ENCODE results near the gene IL4R.
"Not testable (repeated sequence)": the region's sequence is repeated elsewhere in the genome, so short reads cannot be mapped to it uniquely, and the experiment has no call there.

IL4R gene

DNA sequence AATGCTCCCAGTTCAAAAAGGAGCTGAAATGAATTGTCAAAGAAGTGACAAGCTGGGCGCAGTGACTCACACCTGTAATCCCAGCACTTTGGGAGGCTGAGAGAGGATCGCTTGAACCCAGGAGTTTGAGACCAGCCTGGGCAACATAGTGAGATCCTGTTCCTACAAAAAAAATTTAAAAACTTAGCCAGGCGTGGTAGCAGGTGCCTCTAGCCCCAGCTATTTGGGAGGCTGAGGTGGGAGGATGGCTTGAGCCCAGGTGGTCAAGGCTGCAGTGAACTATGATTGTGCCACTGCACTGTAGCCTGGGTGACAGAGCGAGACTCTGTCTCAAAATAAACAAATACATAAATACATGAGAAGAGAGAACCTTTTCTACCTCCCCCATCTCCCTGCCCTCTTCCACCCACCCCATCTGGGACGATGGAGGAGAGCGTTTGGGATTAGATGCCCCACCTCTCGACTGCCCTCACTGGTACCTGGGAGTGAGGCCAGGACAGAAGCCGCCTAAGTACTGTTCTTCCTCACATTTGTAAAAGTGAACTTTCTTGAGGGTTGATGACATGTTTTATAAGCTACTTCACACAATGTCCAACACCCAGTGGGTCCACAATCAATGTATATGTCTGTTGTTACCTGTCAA is 2.4 kb downstream of the IL4R start:
- DNase-seq, result no peak

DNA sequence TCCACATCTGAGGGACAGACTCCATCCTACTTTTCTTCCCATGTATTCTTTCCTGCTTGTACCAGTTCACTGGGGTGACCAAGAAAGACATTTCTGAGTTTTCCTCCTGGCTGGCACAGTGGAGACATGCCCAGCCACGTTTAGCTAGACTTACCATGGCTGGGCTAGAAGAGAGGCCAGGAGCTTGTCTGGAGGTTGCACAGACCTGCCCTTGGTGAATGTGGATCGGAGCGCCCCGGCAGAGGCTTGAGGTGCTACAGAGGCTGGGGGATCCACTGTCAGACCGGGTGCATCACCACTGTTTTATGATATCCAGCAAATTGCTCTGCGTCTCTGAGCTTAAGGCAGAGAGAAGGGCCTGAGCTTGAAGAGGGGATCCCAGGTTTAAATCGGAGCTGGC is 3.5 kb downstream of the IL4R start:
- DNase-seq, result no peak

DNA sequence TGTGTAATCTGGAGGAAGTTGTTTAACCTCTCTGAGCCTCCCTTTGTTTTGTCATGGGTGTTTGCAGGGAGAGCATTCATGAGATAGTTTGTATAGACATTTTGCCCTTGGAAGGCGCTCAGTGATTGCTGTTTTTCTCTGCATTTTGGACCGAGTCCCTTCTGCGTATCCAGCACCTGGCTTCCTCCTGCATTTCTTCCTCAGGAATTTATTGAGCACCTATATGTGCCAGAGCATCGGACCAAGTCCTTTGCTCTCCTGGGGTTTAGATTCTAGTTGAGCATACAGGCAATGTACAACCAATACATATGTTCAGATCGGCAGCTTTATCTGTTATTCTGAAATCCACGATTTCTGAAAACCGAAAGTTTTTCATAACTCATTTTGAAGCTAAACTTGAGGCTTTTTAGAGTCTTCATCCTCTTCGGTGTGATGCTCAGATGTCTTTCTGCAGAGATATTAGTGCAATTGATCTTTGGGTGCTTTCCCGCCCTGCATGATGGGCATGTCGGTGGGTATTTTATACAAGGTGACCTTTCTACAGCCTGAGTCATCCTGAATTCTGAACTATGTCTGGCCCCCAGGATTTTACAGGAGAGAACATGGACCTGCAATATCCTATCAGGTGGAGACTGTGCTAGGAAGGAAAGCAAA is 4.1 kb downstream of the IL4R start:
- no peak for DNase-seq

DNA sequence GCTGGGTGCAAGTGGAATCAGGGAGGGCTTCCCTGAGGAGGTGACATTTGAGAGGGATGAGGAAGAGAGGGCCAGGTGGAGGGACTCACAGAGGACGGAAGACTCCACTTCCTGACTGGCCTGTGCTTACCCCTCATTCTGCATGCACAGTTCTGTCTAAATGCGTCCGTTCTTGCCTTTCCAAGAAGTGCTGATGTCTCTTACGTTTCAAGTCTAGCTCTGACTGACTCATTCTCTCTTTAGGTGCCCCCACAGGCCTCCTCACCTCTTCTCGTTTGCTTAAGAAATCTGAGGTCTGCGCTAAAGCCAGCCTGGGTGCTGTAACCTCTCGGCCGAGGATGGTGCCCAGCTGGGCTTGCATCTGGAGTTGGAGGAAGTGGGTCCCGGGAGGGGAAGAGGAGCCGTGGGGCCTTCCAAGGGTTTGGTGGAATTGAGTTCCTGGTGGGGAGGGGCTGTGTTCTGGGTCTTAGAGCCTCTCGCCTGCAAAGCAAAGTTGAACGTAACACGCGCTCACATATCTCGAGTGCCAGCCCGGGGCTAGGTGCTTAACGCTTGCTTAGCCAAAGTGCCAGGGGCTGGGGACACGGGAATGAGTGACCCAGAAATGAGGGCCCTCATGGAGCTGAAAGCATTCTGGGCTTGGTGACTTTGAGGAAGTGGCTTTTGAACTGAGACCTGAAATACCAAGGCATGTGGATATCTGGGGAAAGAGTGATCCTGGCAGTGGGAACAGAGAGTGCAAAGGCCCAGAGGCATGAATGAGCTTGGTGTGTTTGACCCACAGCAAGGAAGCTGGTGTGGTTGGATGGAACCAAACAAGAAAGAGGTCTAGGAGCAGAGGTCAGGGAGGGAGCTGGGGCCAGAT is 4.8 kb downstream of the IL4R start:
- no peak for DNase-seq

DNA sequence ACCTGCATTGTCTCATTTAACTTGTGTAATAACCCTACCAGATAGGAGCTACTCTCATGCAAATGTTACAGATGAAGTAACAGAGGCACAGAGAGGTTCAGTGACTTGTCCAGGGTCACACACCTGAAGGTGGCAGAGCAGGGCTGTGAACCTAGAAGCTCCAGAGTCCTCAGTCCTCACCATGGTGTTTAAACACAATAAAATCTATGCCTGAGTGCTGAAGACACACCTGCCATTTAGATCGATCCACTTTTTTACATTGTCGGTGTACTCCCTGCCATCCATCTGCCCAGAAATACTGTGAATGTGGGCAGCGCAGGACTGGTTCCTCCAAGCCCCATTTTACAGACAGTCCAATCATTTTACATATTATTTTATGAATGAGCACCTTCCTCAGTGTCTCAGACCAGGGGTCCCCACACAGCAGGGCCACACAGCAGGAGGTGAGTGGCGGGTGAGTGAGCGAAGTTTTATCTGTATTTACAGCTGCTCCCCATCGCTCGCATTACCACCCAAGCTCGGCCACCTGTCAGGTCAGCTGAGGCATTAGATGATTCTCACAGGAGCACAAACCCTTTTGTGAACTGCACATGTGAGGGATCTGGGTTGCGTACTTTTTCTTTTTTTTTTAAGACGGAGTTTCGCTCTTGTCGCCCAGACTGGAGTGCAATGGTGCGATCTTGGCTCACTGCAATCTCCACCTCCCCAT is 5.6 kb downstream of the IL4R start:
- no peak for DNase-seq

DNA sequence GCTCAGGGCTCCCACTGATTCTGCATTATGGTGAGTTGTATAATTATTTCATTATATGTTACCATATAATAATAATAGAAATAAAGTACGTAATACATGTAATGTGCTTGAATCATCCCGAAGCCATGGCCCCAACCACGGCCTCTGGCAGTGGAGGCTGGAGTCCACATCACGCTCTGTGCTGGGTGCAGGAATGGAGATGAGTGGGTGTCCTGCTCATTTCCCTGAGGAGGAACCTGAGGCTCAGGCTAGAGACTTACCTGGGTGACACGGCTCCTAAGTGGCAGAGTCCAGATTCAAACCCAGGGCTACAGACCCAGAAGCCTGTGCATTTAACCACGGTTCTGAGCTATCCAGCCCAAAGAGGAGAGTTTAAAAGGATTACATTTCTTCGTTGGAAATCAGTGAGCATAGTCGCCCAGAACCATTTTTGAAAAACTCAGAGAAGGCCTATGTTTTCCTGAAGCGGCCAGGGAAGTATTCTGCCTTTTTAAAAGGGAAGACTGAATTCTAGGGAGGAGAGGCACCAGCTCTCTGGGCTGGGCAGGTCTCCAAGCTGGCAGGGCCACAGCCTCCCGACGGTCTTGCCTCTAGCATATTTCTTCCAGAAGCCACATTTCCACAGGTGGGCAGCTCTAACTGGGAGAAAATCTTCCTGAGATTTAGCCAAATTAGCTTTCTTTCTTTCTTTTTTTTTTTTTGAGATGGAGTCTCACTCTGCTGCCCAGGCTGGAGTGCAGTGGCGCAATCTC is 6.7 kb downstream of the IL4R start:
- no peak for DNase-seq

DNA sequence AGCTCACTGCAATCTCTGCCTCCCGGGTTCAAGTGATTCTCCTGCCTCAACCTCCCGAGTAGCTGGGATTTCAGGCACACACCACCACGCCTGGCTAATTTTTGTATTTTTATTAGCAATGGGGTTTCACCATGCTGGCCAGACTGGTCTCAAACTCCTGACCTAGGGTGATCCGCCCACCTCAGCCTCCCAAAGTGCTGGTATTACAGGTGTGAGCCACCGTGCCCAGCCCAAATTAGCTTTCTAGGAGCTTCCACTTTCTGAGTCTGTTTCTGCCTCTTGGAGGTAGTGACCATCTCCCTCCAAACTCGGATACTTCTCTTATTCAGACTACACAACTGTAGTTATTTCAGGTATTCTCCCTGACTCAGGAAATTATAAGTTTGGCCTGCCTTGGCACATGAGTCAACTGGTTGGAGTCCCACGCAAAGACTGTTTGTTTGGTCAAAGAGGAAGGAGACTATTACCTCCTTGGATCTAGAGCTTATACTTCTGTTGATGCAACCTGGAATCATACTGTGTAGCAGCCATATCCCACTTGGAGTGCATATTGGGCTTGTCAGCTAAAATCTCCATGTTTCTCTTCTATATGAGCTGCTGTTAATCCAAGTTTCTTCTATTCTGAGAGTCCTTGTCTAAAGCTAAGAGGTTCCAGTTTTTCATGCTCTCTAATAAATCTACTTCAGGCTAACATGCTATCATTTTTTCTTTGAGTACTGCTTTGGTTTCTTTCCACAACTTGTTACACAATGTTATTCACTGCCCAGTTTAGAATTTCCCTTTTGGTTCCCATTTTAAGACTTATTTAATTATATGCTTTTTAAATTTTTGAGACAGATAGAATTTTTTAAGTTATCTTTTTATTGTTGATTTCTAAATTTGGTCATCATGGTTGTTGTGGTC is 7.5 kb downstream of the IL4R start:
- DNase-seq, result no peak

DNA sequence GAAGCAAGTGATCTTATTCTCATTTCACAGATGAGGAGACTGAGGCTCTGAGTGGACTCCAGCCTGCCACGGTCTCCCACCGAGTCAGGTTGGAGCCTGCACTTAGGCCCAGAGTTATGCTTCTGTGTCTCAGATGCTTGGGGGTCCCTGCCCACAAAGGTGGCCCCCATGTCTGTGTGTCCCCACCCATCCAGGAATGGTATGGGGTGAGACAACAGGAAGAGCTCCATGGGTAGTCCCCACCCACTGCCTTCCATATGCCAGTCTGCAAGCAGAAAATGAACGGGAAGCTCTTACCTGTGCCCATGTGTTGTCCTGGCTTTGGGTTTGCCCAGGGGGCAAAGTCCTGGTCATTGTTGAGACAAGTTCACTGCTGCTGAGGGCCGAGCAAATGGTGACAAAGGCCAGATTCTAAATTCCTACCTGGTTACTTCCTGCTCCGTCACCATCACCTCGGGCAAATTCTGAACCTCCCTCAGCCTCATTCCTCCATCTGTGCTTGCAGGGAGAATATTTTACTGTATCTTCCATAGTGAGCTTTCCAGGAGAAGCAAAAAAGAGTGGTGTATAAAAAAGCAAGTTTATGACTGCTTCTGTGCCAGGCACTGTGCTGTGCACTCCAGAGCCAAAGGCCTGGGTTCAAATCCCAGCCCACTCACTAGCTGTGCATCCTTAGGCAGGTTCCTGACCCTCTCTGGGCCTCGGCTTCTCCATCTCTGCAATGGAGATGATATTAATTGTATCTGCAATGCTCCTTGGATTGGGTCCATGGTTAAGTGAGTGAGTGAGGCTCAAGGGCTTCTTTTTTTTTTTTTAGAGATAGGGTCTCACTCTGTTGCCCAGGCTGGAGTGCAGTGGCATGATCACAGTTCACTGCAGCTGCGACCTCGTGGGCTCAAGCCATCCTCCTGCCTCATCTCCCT is 9.3 kb downstream of the IL4R start:
- no peak for DNase-seq

DNA sequence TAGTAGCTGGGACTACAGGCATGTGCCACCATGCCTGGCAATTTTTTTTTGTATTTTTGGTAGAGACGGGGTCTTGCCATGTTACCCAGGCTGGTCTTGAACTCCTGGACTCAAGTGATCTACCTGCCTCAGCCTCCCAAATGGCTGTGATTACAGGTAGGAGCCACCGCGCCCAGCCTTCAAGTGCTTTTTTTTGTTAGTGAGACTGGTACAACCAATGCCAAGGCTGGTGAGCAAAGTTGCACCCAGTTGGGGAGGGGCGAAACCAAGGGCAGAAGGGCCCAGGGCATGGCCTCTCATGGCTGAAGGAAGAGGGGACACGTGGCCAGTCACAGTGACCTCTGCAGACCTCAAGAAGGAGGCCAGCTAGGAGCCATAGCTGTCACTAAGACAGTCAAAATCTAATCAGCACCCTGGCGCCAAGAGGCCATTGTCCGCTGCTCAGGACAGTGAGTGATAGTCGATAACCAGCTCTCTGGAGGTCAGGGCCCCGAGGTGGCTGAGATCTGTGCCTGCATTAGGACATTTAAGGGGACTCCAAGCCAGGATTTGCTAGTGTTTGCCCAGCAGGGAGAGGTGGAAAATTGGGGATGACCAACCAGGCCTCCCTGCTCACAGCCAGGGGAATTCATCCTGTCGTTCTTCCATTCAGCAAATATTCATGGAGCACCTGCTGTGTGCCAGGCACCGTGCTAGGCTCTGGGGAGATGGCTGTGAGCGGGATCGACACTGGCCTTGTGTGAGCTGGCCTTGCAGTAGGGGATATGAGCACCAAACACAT is 10.2 kb downstream of the IL4R start:
- no peak for DNase-seq

DNA sequence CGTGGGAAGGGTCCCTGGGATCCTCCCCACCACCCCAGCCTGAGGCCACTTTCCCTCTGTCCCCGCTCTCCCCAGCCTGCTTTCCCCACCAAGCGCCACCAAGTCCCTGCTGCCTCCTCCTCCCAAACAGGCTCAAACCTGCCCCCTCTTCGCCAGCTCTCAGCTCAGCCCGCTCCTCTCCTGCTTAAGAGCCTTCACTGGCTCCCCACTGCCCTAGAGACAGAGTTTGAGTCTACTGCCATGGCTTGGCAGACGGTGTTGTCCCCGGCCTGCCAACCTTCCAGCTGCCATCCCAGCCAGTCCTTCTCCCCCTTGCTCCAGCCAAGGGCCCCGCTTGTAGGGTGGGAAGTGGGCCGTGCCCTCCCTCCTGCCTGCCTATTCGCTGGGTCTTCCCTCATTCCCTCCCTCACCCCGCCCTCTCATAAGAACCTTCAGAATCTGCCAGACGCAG is 11.1 kb downstream of the IL4R start:
- no peak for DNase-seq

DNA sequence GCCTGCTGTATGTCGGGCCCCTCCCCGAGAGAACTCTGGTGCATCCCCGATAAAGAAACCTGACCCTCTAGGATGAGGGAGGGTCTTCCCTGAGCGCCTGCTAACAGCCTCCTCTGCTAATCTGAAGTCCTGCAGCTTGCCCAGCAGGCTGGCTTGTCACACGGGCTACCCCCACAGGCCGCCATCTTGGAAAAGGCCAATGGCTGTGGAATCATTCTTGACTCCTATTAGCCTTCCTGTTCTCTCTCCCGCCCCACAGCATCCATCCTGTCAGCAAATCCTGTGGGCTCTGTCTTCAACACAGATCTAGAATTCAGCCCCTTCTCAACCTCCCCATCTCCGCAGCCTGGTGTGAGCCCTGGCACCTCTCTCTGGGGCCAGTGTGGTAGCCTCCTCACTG is 12.0 kb downstream of the IL4R start:
- no peak for DNase-seq

DNA sequence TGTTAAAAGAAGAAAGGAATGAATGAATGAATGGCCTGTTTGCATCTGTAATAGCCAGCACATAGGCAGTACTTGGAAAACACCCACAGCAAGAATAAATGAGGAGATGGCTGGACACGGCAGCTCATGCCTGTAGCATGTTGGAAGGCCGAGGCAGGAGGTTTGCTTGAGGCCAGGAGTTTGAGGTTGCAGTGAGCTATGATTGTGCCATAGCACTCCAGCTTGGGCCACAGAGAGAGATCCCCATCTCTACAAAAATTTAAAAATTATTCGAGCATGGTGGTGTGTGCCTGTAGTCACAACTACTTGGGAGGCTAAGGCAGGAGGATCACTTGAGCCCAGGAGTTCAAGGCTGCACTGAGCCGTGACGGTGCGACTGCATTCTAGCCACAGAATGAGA is 12.5 kb downstream of the IL4R start:
- DNase-seq, result no peak

DNA sequence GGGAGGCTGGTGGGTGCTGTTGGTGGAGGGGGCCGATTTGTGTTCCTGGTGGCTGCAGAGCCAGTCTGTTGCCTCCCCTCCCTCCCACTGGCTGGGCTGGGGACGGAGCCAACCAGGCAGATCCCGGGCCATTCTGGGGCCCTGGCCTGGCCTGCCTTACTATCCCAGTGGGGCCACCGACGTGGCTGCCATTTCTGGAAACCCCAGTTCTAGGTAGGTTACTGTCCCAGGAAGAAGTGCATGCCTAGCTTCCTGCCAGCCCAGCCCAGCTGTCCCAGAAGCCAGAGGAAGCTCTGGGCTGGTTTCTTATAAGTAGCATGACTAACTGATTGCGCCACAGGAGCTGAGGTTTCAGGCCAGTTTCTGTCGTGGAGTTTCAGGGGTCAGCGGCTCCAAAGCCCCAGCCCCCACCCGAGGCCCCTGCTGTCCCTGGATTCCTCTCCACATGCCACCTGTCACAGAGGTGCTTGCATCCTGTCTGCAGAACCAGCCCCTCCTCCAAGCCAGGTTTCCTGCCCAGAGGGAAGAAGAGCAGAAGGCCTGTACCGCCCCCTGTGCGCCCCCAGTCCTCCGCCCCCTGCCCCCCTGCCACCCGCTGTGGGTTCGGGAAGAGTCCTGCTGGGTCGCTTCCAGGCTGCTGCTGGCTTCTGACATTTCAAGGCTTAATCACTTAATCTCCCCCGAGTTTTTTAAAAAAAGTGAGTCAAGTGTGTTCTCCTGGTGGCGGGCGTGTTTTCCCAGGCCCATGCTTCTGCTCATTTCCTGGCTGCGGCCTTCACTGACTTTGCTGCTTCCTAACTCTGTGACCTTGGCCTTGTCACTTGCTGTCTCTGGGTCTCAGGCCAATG is 13.2 kb downstream of the IL4R start:
- DNase-seq, result peak; percentile 55

DNA sequence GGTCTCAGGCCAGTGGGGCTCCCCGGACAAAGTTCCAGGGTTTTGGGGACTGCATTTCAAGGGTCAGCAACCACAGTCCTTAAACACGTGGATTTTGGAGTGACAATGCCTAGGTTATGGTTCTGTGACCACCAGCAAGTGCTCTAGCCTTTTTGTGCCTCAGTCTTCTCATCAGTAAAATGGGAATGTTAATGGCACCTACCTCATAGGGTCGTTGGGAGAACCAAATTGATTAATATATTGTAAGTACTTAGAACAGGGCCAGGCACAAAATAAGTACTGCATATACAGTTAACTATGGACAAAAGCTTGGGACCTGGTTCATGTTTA is 13.8 kb downstream of the IL4R start:
- DNase-seq, result no peak

DNA sequence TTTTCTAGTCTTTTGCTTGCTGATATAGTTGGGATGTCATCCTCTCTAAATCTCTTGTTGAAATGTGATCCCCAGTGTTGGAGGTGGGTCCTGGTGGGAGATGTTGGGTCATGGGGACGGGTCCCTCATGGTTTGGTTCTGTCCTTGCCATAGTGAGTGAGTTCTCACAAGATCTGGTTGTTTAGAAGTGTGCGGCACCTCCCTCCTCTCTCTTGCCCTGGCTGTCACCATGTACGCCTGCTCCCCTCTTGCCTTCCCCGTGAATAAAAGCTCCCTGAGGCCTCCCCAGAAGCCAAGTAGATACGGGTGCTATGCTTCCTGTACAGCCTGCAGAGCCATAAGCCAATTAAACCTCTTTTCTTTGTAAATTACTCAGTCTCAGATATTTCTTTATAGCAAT is 15.2 kb downstream of the IL4R start:
- no peak for DNase-seq

DNA sequence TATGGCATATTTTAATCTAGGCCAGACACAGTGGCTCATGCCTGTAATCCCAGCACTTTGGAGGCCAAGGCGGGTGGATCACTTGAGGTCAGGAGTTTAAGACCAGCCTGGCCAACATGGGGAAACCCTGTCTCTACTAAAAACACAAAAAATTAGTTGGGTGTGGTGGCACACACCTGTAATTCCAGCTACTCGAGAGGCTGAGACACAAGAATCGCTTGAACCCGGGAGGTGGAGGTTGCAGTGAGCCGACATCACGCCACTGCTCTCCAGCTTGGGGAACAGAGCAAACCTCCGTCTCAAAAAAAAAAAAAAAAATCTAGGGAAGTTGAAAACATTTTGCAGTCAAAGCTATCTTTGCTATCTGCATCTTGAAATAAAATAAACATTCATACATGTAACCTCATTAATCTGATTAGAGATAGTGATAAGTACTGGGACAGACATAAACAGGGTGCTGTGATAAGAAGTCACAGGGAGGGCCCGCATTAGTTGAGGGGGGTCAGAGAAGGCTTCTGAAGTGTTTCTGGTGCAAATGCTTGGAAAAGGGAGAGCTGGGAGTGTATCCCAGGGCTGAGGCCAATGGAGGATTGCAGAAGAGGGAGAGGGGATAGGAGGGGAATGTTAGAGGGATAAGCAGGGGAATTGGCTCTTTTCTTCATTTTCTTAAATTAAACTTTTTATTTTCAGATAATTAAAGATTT is 15.8 kb downstream of the IL4R start:
- DNase-seq, result not testable (repeated sequence)

DNA sequence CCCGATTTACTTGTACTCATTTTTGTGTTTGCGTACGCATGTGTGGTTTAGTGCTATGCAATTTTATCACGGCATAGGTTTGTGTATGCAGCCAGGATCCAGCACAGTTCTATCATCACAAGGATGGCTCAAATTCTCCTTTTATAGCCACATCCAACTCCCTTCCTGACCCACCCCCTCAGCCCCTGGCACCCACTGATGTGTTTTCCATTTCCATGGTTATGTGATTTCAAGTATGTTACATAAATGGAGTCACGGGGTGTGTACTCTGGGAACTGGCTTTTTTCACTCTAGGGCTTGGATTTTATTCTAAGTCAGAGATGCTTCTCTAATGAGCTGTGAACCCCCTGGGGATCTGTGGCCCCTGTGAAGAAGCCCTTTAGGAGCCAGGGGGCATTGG is 16.8 kb downstream of the IL4R start:
- no peak for DNase-seq

DNA sequence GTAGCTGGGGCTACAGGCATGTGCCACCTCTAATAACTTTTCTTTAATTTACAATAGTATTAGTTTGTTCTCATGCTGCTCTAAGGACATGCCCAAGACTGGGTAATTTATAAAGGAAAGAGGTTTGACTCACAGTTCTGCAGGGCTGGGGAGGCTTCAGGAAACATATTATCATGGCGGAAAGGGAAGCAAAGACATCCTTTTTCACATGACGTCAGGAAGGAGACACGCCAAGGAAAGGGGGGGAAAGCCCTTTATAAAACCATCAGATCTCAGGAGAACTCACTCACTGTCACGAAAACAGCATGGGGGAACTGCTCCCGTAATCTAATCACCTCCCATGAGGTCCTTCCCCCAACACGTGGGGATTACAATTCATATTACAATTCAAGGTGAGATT is 18.3 kb downstream of the IL4R start:
- DNase-seq, result no peak
